Measurements from ENCODE around the gene KRT1.

- TF ChIP-seq TAF1 (IDR thresholded peaks at IDR 0.05; ENCODE audit: borderline replicate concordance, insufficient read depth, low read length) (no peak), POLR2AphosphoS5 (IDR thresholded peaks at IDR 0.05; ENCODE audit: low read depth, low read length) (no peak), REST (IDR thresholded peaks at IDR 0.05; ENCODE audit: insufficient read depth in 1 of 2, low read depth in 2 of 2, low read length in 2 of 2) (no peak), SIN3A (IDR thresholded peaks at IDR 0.05; ENCODE audit: borderline replicate concordance, insufficient read depth, low read length) (no peak)
These were observed 17.9 kb downstream of the KRT1 start for GRCh38 chr12:52662093-52662917.
